Fibroblast of villous mesenchyme (primary cell): ENCODE results near the gene LMAN2. TPM values are rescaled to one million over a fixed set of nuclear protein-coding genes. Genes with fewer than 3 reads are reported as not detected.
A peak's percentile ranks its signal among the peaks of the same experiment; 100 is the strongest.

Source experiments
- DNase-seq: peaks from one replicate; pipeline ENCODE4 v3.0.0-alpha.2; 2010; ENCODE audit warnings: low read depth
- H3K4me3 ChIP-seq: 2 replicates; pipeline ENCODE4 v1.5.1; 2011; ENCODE audit warnings: low read depth, mild to moderate bottlenecking, low read length
- total RNA-seq: library from RNA; depleted of rRNA; stranded (reverse); fragments of >200 nt; gene quantifications from 2 replicates; pipeline ENCODE4 v1.2.3, GENCODE V29; 2012
- TF ChIP-seq, protein P1 (sequence below): IDR thresholded peaks from 2 replicates; pipeline ENCODE4 v1.5.1; 2012; ENCODE audit warnings: low read depth, mild to moderate bottlenecking, low read length; ENCODE audit not compliant: insufficient read depth

The LMAN2 gene
- total RNA-seq, 1 donor = 284 TPM

DNA sequence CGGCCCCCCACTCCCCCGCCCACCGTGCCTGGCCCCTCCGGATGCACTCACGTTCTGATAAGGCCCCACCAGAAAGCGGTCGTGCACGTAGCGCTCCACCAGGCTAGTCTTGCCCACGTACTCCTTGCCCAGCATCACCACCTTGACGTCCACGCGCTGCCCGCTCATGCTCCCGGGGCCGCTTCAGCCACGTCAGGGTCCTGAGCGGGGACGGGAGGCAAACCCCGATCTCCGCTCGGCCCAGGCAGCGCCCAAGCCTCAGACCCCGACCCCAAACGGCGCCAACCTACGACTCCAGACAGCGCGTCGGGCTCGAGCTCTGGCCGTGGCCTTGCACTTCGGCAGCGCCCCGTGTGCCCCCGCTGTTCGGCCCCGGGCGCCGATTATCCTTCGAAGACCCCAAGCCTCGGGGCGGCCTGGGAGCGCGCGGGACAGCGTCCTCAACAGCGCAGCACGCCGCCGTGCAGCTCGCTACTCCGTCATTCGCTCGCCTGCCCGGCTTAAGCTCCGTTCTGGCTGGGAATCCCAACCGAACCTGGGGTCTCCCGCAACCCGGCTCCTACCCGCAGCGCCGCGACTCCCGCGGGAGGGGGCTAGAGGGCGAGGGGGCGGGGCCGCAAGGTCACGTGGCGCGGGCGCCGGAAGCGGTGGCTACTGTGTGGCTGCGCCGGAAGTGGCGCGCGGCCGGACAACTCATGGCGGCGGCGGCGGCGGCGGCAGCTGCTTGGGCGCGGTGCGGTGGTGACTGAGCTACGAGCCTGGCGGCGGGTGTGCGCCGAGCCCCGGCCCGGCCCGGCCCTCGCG lies 48.1 kb downstream of the LMAN2 start, which contains the start of the genes PRELID1 and RAB24:
TSS of gene PRELID1 (plus strand) at position 679 of the 804 bp plus-strand sequence. CDS start 187 bp downstream, outside the sequence.
TSS of gene RAB24 (minus strand) at position 599 of the 804 bp plus-strand sequence. CDS start at position 168, 431 bp downstream.
- DNase-seq = peak; percentile 85
- H3K4me3 ChIP-seq = peak within 1 kb of the TSS; percentile 91
- TF ChIP-seq, protein P1, sequence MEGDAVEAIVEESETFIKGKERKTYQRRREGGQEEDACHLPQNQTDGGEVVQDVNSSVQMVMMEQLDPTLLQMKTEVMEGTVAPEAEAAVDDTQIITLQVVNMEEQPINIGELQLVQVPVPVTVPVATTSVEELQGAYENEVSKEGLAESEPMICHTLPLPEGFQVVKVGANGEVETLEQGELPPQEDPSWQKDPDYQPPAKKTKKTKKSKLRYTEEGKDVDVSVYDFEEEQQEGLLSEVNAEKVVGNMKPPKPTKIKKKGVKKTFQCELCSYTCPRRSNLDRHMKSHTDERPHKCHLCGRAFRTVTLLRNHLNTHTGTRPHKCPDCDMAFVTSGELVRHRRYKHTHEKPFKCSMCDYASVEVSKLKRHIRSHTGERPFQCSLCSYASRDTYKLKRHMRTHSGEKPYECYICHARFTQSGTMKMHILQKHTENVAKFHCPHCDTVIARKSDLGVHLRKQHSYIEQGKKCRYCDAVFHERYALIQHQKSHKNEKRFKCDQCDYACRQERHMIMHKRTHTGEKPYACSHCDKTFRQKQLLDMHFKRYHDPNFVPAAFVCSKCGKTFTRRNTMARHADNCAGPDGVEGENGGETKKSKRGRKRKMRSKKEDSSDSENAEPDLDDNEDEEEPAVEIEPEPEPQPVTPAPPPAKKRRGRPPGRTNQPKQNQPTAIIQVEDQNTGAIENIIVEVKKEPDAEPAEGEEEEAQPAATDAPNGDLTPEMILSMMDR = peak; percentile 25

DNA sequence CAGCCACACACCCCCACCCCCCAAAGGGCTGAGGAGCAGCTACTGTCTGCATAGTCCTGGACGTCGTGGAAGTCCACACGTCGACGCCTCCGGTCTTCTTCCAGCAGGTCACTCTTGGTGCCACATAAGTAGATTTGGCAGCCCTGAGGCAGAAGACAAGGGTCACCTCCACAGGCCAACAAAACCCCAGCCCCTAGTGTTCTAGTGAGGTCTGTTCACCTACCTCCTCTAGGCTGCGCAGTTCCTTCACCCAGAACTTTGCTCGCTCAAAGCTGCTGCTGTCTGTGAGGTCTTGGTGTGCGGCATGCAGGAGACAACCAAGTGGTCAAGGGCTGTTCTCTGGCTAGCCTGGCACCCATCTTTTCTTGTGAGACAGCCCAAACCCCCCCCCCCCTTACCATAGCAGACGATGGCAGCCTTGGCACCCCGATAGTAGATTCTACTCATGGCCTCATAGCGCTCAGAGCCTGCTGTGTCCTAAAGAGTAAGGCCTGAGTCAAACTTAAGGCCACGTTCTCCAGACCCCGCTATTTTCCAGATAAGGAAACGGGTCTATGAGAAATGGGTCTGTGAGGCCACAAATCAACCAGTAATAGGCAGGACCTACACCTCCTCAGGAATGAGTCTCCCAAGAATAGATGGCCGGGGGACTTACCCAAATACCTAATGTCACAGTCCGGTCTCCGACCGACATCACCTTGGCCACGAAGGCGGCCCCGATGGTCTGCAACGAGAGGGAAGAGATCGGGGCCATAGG lies 48.9 kb downstream of the LMAN2 start:
- TF ChIP-seq, protein P1 = no peak
- peak overlapping the region; percentile 91 for H3K4me3 ChIP-seq
- DNase-seq = no peak

DNA sequence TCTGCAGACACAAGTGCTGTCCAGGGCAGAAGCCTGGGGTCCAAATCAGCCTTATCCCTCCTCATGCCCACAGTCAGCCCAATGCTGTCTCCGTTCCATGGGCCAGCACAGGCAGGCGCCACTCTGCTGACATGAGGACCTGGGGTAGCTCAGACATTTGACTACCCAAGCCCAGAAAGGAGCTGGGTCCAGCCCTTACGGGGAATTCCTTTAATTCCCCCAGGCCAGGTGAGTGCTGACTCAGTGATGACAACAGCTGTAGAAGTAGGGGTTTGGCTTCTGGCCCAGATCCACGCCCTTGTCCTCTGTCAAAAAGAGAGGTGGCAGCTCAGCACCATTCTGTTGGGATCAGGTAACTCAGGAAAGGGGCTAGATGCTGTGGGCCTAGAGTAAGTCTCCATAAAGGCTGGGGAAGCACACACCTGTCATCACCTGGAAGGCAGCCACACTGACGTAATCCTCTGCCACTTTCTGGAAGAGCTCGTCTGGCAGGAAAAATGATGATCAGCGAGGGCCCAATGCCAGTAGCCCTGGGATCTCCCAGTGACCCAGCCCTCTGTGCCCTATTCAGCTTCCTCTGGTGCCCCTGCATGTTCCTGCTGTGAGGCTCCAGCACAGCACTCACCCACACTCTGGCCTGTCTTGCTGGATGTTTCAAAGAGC lies 49.8 kb downstream of the LMAN2 start:
- no peak for DNase-seq
- no peak overlapping the region for H3K4me3 ChIP-seq

DNA sequence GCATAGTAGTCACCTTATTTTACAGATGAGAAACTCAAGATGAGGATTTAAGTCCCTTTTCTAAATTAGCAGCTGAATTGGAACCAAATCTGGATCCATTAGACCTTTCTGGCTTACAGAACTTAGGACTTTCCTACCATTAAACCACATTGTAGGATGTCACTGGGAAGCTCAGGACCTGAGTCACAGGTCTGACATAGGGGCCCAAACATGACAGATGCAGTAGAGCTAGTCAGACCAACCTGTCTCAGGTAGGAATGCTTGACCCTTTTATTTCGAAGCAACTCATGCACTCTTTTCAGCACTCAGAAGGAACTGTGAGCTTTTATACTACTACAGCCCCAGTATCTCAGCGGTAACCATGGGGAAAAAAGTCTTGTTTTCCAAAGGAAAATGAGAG lies 50.5 kb downstream of the LMAN2 start:
- no peak overlapping the region for H3K4me3 ChIP-seq
- TF ChIP-seq, protein P1 = no peak
- DNase-seq = no peak

More for the DNA sequence above, 49.8 kb downstream of the LMAN2 start:
- TF ChIP-seq, protein P1 = no peak

DNA sequence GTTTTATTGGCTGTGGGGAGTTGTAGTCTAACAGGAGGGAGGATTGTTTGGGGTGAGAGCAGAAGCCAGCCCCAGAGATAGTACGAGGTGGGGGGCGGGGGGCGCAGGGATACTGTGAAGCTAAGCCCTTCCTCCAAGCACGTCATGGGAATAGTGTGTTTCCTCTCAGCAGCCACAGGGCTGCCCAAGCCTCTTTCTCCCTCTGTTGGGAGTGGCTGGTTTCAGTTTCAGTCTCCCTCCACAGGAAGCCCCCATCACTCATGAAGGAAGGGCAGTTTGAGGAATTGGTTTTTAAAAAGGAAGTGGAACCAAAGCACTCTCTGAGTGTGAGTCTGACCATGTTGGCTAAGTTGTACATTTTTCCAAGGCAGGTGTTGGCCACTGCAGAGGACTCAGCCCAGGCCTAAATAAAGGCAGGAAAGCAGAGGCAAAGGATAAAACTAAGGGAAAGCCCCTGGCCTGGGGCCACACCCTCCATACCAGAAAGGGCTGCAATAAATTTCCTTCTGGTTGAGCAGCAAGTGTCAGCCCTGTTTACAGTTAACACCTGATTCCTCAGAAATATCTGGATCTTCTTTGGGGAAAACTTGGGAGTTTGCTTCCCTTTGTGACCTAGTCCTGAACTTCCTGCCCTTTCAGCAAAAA lies 51.1 kb downstream of the LMAN2 start:
- TF ChIP-seq, protein P1 = peak; percentile 37
- DNase-seq = peak; percentile 90
- no peak overlapping the region for H3K4me3 ChIP-seq

DNA sequence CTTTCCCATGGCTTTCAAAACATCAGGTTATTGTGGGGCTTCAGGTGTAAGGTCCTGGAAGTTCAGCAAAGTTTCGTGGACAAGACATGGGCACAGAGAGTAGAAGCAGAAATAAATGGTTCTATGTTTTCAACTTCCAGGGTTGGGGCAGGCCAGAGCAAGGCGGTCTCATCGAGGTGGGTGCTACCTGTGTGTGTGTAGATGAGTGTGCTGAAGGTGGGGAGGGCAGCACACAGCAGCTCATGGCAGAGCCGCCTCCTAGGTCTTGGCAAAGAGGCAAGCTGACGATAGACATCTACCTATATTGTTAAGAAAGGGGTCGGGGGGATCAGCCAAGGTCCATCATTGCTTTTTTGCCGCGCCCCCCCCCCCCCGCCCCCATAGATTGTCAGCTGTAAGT lies 51.8 kb downstream of the LMAN2 start:
- TF ChIP-seq, protein P1 = no peak
- no peak for DNase-seq
- no peak overlapping the region for H3K4me3 ChIP-seq
